Suppressor macrophage treated with lipopolysaccharide for 1 hour (primary cell): Measurements from ENCODE around the gene GPR162.

Source experiments
- DNase-seq, 3 donors: peaks; one replicate each; pipeline ENCODE4 v3.0.0-alpha.2; 2020 to 2022

The GPR162 gene

GRCh38 chr12:6821591-6822425, at the start of gene GPR162:
GPR162 (plus strand) TSS chr12:6821821; CDS start chr12:6823899, 2,078 bp downstream.
- peak; percentile 31 to 61 (median 39) for DNase-seq

GRCh38 chr12:6772331-6772695, 49.3 kb upstream of the GPR162 start, which contains the start of gene LAG3:
LAG3 (plus strand) TSS chr12:6772520; CDS start chr12:6772853, 333 bp downstream.
- DNase-seq: peak in 2 of 3 donors; percentile 45 to 69

- no peak for DNase-seq
Observed at GRCh38 chr12:6772726-6773589, 48.7 kb upstream of the GPR162 start.

- DNase-seq: peak in 1 of 3 donors; percentile 38
Observed at GRCh38 chr12:6773590-6774351, 47.9 kb upstream of the GPR162 start.

- DNase-seq: no peak
Observed at GRCh38 chr12:6774499-6775062, 47.0 kb upstream of the GPR162 start.

- DNase-seq: no peak
Observed at GRCh38 chr12:6775185-6776174, 46.1 kb upstream of the GPR162 start.

- no peak for DNase-seq
Observed at GRCh38 chr12:6777386-6777785, 44.2 kb upstream of the GPR162 start.

GRCh38 chr12:6778217-6778573, 43.4 kb upstream of the GPR162 start:
- DNase-seq: no peak

- peak; percentile 89 to 95 (median 95) for DNase-seq
Observed at GRCh38 chr12:6778574-6779550, 42.8 kb upstream of the GPR162 start.

- DNase-seq: peak; percentile 44 to 63 (median 44)
Observed at GRCh38 chr12:6779708-6780432, 41.8 kb upstream of the GPR162 start.

GRCh38 chr12:6780573-6780972, 41.0 kb upstream of the GPR162 start:
- DNase-seq: peak in 1 of 3 donors; percentile 68

GRCh38 chr12:6782119-6782518, 39.5 kb upstream of the GPR162 start:
- DNase-seq: no peak

- peak in 1 of 3 donors; percentile 17 for DNase-seq
Observed at GRCh38 chr12:6782850-6783566, 38.6 kb upstream of the GPR162 start.

GRCh38 chr12:6783828-6784227, 37.8 kb upstream of the GPR162 start:
- DNase-seq: peak in 1 of 3 donors; percentile 16

GRCh38 chr12:6784296-6784695, 37.3 kb upstream of the GPR162 start:
- peak; percentile 51 to 65 (median 56) for DNase-seq

- peak; percentile 45 to 63 (median 62) for DNase-seq
Observed at GRCh38 chr12:6784761-6785160, 36.9 kb upstream of the GPR162 start.

- DNase-seq: peak in 1 of 3 donors; percentile 7
Observed at GRCh38 chr12:6786416-6787094, 35.1 kb upstream of the GPR162 start.

GRCh38 chr12:6787309-6787708, 34.3 kb upstream of the GPR162 start:
- DNase-seq: peak in 1 of 3 donors; percentile 17
